K562 treated with DMSO at 1 percent for 48 hours (cell line): Measurements from ENCODE around the gene BAIAP3. TPM values are rescaled to one million over a fixed set of nuclear protein-coding genes. Genes with fewer than 3 reads are reported as not detected.

ENCODE experiments used
- total RNA-seq: library from RNA; unstranded; fragments of 300-600 nt; gene quantifications from 2 replicates; pipeline ENCODE4 v1.2.3, GENCODE V29; 2022; ENCODE audit warnings: low replicate concordance; ENCODE audit errors: extremely low read depth

The BAIAP3 gene, protein sequence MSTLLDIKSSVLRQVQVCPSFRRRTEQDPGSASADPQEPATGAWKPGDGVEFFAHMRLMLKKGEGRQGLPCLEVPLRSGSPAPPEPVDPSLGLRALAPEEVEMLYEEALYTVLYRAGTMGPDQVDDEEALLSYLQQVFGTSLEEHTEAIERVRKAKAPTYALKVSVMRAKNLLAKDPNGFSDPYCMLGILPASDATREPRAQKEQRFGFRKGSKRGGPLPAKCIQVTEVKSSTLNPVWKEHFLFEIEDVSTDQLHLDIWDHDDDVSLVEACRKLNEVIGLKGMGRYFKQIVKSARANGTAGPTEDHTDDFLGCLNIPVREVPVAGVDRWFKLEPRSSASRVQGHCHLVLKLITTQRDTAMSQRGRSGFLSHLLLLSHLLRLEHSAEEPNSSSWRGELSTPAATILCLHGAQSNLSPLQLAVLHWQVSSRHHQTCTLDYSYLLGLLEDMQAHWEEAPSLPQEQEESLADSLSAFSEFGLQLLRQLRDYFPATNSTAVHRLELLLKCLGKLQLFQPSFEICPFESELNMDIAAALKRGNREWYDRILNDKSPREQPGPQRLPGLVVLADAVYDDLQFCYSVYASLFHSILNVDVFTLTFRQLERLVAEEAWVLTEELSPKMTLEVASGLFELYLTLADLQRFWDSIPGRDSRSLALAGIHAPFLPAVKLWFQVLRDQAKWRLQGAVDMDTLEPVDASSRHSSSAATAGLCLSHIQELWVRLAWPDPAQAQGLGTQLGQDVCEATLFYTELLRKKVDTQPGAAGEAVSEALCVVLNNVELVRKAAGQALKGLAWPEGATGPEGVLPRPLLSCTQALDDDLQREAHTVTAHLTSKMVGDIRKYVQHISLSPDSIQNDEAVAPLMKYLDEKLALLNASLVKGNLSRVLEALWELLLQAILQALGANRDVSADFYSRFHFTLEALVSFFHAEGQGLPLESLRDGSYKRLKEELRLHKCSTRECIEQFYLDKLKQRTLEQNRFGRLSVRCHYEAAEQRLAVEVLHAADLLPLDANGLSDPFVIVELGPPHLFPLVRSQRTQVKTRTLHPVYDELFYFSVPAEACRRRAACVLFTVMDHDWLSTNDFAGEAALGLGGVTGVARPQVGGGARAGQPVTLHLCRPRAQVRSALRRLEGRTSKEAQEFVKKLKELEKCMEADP
- total RNA-seq = not detected in 2 replicates

DNA sequence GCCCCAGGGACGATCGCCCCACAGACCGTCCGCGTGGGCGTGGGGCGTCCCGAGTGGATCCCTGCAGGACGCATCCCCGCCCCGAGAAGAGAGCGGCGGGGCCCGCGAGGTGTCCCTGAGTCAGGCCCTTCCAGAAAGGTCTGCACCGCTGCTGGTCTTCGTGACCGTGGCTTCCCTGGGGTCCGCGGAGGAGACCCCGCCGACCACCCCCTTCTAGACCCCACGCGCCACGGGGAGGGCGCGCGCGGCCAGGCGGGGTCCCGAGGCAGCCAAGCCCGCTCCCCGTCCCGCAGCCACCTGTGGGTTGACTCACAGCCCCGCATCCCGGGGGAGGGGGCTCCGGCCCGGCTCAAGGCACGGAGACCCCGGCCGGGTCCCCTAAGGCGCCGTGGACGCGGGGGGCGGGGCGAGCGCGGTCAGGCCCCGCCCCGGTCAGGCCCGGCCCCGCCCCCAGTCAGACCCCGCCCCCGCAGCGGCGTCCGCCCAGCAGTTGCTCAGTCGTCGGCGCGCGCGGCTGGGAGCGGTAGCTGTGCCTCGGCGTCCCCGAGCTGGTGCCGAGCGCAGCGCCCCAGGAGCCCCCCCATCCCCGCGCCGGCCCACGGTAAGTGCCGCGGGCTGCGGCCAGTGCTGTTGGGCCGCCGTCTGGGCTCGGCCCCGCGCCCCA is at the start of gene BAIAP3:
BAIAP3 (plus strand) TSS at position 497 of the 664 bp plus-strand sequence. CDS start 4,905 bp downstream, outside the sequence.

DNA sequence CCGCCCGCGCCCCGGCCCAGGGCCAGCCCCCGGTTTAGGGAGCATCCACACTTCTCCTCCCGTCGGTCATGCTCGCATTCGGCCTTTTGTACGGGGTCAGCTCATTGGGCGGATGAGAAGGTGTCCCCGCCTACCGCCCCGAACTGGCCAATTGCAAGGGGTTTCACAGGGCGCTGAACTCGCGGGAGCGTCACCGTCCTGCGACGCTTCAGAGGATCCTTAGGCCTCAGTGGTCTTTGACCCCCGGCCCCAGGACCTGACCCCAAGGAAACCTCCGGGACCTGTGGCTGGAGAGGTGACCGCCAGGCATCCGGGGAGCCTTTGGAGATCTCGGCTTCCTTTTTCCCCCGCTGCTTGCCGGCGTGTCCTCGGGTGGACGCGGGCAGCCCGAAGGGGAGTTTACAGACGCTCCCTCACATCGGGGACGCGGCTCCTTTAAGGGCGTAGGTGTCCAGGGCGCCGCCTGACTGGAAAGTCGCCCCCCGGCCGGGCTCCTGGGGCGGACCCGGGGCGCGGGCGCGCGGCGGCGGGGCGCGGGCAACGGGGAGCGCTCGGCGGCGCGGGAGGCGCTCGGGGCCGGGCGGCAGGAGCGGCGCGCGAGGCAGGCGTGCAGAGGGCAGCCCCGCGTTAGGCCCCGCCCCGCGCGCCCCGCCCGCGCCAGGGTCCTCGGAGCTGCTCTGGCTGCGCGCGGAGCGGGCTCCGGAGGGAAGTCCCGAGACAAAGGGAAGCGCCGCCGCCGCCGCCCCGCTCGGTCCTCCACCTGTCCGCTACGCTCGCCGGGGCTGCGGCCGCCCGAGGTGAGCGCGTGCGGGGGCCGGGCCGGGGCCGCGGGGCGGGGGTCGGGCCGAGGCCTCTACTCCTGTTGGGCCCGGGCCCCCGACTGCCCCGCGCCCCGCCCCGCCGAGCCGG is 24.2 kb upstream of the BAIAP3 start, which contains the start of gene UBE2I:
UBE2I (plus strand) TSS at position 660 of the 909 bp plus-strand sequence. CDS start 4,395 bp downstream, outside the sequence.

DNA sequence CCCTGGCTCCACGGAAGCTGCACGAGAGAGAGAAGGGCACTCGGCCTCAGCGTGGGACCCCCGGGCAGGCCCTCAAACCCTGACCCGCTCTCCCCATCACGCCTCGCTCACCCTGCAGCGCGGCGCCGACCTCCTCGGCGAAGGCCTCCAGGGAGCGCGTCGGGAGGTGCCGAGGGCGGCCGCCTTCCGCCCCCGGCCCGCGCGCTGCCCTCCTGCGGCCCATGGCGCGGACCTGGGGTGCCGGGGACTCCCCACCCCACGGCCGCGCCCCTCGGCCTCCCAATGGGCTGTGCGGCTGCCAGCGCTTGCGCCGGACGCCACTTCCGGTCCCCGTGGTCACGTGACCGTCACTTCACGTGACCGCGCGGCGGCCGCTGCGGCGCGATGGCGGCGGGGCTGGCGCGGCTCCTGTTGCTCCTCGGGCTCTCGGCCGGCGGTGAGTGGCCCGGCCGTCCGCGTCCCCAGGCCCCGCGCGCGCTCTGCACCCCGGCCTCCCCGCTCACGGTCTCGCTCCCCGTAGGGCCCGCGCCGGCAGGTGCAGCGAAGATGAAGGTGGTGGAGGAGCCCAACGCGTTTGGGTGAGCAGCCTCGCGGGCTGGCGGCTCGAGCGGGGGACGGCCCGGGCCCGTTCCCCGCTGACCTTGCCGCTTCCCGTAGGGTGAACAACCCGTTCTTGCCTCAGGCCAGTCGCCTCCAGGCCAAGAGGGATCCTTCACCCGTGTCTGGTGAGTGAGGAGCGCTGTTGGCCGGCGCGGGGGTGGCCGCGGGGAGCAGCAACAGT is 18.3 kb downstream of the BAIAP3 start, which contains the start of the genes GNPTG and TSR3:
GNPTG (plus strand) TSS at position 350 of the 781 bp plus-strand sequence; CDS start at position 385, 35 bp downstream.
TSR3 (minus strand) TSS at position 297 of the 781 bp plus-strand sequence; CDS start at position 223, 74 bp downstream.

Other genes with a start within 250 kb of the BAIAP3 start
- gene C1QTNF8, start 237.4 kb upstream of the BAIAP3 start, total RNA-seq = not detected in 2 replicates
- not detected in 2 replicates for gene CACNA1H, start 180.5 kb upstream of the BAIAP3 start, total RNA-seq
- not detected in 2 replicates for gene TPSG1, start 108.4 kb upstream of the BAIAP3 start, total RNA-seq
- not detected in 2 replicates for gene TPSB2, start 103.5 kb upstream of the BAIAP3 start, total RNA-seq
- gene TPSAB1, start 92.9 kb upstream of the BAIAP3 start, total RNA-seq = not detected in 2 replicates
- gene TPSD1, start 77.6 kb upstream of the BAIAP3 start, total RNA-seq = not detected in 2 replicates
- gene UBE2I, start 24.0 kb upstream of the BAIAP3 start, total RNA-seq = not detected in 2 replicates
- not detected in 2 replicates for gene TSR3, start 18.2 kb downstream of the BAIAP3 start, total RNA-seq
- not detected in 2 replicates for gene GNPTG, start 18.3 kb downstream of the BAIAP3 start, total RNA-seq
- gene UNKL, start 81.1 kb downstream of the BAIAP3 start, total RNA-seq = not detected in 2 replicates
- not detected in 2 replicates for gene UQCC4, start 87.1 kb downstream of the BAIAP3 start, total RNA-seq
- gene PERCC1, start 97.4 kb downstream of the BAIAP3 start, total RNA-seq = not detected in 2 replicates
- not detected in 2 replicates for gene CCDC154, start 110.9 kb downstream of the BAIAP3 start, total RNA-seq
- not detected in 2 replicates for gene CLCN7, start 141.4 kb downstream of the BAIAP3 start, total RNA-seq
- gene PTX4, start 155.3 kb downstream of the BAIAP3 start, total RNA-seq = not detected in 2 replicates
- gene TELO2, start 159.7 kb downstream of the BAIAP3 start, total RNA-seq = not detected in 2 replicates
- not detected in 2 replicates for gene TMEM204, start 200.0 kb downstream of the BAIAP3 start, total RNA-seq